ENCODE results near the gene ZMYND8.
"Not testable (repeated sequence)": the region's sequence is repeated elsewhere in the genome, so short reads cannot be mapped to it uniquely, and the experiment has no call there.

ZMYND8 gene

GRCh38 chr20:47262008-47262364, 94.5 kb downstream of the ZMYND8 start:
- WGBS, 2 experiments (ENCODE audit: insufficient coverage in 2 of 2), result 98% methylated on average over 5 to 7 of the region's 8 CpGs
- H3K27ac ChIP-seq (ENCODE audit: low read depth, low read length, severe bottlenecking), result no peak overlapping the region
- H3K9me3 ChIP-seq (ENCODE audit: control insufficient read depth, low read length), result no peaks in the 10 kb centered on the region
- H3K36me3 ChIP-seq (ENCODE audit: control insufficient read depth, insufficient read depth, low read length), result peaks cover 99% of the 10 kb centered on the region
- H3K4me3 ChIP-seq (ENCODE audit: extremely low read depth, insufficient read depth, low read length, poor library complexity, severe bottlenecking), result no peak overlapping the region
- peaks cover 16% of the 10 kb centered on the region for H3K4me1 ChIP-seq (ENCODE audit: control insufficient read depth, insufficient read depth, low read length, poor library complexity, severe bottlenecking)

GRCh38 chr20:47261161-47261774, 95.2 kb downstream of the ZMYND8 start:
- H3K4me3 ChIP-seq (ENCODE audit: extremely low read depth, insufficient read depth, low read length, poor library complexity, severe bottlenecking); H3K9me3 ChIP-seq (ENCODE audit: control insufficient read depth, low read length); H3K27ac ChIP-seq (ENCODE audit: low read depth, low read length, severe bottlenecking): not testable (repeated sequence)
- WGBS, 2 experiments (ENCODE audit: insufficient coverage in 2 of 2), result 83% methylated on average over 1 of the region's 2 CpGs; no CpG with 5 or more reads in 1 of the 2 experiments
- Histone ChIP-seq H3K4me1 (ENCODE audit: control insufficient read depth, insufficient read depth, low read length, poor library complexity, severe bottlenecking) (peaks cover 16% of the 10 kb centered on the region), H3K36me3 (ENCODE audit: control insufficient read depth, insufficient read depth, low read length) (peaks cover 97% of the 10 kb centered on the region)

- WGBS, 2 experiments (ENCODE audit: insufficient coverage in 2 of 2), result 93 to 98% methylated on average over 6 to 7 of the region's 8 CpGs
- H3K36me3 ChIP-seq (ENCODE audit: control insufficient read depth, insufficient read depth, low read length), result peaks cover 95% of the 10 kb centered on the region
- peaks cover 16% of the 10 kb centered on the region for H3K4me1 ChIP-seq (ENCODE audit: control insufficient read depth, insufficient read depth, low read length, poor library complexity, severe bottlenecking)
- not testable (repeated sequence) for H3K4me3 ChIP-seq (ENCODE audit: extremely low read depth, insufficient read depth, low read length, poor library complexity, severe bottlenecking); H3K9me3 ChIP-seq (ENCODE audit: control insufficient read depth, low read length)
- peak overlapping the region; percentile 13 for H3K27ac ChIP-seq (ENCODE audit: low read depth, low read length, severe bottlenecking)
Observed at GRCh38 chr20:47260540-47261126, 95.9 kb downstream of the ZMYND8 start.

DNA sequence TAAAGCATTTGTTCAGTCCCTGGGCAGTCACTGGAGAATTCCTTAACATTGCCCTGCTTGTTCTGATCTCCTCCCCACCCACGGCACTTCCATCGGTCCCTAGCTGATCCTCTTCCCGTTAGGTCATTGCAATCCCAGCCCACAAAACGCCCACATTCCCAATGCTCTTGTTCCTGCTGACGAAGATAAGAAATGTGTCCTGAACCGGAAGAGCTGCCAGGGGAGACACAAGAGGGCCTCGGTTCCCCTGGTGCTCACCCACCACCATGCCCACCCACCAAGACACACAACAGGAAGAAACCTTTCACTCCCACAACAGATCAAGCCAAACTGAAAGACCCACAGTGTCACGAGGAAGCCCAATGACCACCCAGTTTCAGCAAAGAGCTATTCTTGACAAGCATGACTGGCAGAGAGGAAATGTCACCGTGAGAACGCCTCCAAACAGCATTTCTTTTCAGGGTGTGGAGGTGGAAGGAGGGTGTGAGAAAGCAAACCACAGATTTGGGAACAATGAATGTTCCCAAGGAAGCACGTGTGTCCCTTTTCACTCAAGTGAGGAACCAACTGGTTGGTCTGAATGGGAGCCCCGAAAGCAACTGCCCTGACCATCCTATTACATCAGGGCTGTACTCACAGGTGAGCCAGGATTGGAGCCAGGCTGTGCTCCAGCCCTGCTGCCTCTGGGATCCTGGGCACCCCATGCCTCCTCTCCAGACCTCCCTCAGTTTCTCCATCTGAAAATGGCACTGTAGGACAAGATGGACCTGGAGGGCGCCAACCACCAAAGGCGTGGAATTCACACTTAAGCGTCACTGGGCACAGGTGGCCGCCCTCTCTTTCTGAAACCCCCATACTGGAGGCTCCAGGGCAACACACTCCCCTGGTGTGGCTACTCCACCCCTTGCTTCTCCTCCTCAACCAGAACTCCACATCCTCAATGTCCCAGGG, 97.5 kb downstream of the ZMYND8 start:
- 89 to 90% methylated on average over 14 to 15 of the region's 16 CpGs for WGBS, 2 experiments (ENCODE audit: insufficient coverage in 2 of 2)
- Histone ChIP-seq H3K27ac (ENCODE audit: low read depth, low read length, severe bottlenecking) (peak overlapping the region; percentile 81), H3K4me1 (ENCODE audit: control insufficient read depth, insufficient read depth, low read length, poor library complexity, severe bottlenecking) (peaks cover 16% of the 10 kb centered on the region), H3K36me3 (ENCODE audit: control insufficient read depth, insufficient read depth, low read length) (peaks cover 92% of the 10 kb centered on the region), H3K9me3 (ENCODE audit: control insufficient read depth, low read length) (no peaks in the 10 kb centered on the region), H3K4me3 (ENCODE audit: extremely low read depth, insufficient read depth, low read length, poor library complexity, severe bottlenecking) (no peak overlapping the region)

DNA sequence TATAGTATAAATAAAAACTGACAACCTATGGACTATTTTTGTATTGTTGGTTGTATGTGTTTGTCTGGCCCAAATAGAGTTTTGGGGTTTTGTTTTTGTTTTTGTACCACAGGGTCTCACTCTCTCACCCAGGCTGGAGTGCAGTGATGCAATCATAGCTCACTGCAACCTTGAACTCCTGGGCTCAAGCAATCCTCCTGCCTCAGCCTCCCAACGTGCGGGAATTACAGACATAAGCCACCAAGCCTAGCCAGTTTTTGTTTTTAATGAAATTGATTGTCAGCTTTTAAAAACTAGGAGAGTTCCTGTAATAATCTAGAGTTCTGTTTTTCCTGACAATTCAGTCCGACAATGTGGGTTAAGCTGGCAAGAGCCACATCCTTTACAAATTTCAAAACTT, 98.7 kb downstream of the ZMYND8 start:
- Histone ChIP-seq H3K4me3 (ENCODE audit: extremely low read depth, insufficient read depth, low read length, poor library complexity, severe bottlenecking) (no peak overlapping the region), H3K9me3 (ENCODE audit: control insufficient read depth, low read length) (no peaks in the 10 kb centered on the region), H3K4me1 (ENCODE audit: control insufficient read depth, insufficient read depth, low read length, poor library complexity, severe bottlenecking) (peaks cover 16% of the 10 kb centered on the region), H3K27ac (ENCODE audit: low read depth, low read length, severe bottlenecking) (no peak overlapping the region), H3K36me3 (ENCODE audit: control insufficient read depth, insufficient read depth, low read length) (peaks cover 92% of the 10 kb centered on the region)
- no CpG with 5 or more reads among the region's 3 CpGs for WGBS, 2 experiments (ENCODE audit: insufficient coverage in 2 of 2)

DNA sequence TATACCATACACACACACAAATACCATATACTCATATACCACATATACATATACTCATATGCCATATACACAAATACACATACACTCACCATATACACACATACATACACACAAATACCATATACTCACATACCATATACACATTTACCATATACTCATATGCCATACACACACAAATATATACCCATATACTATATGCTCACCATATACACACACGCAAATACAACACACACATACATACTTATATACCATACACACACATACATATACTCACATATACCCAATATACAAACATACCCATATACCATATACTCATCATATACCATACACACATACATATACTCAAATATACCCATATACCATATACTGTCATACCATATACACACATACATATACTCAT, 99.2 kb downstream of the ZMYND8 start:
- WGBS, 2 experiments (ENCODE audit: insufficient coverage in 2 of 2), result 93 to 96% methylated on average over 1 of the region's 1 CpG
- Histone ChIP-seq H3K4me3 (ENCODE audit: extremely low read depth, insufficient read depth, low read length, poor library complexity, severe bottlenecking) (no peak overlapping the region), H3K9me3 (ENCODE audit: control insufficient read depth, low read length) (no peaks in the 10 kb centered on the region), H3K27ac (ENCODE audit: low read depth, low read length, severe bottlenecking) (no peak overlapping the region), H3K4me1 (ENCODE audit: control insufficient read depth, insufficient read depth, low read length, poor library complexity, severe bottlenecking) (peaks cover 16% of the 10 kb centered on the region), H3K36me3 (ENCODE audit: control insufficient read depth, insufficient read depth, low read length) (peaks cover 92% of the 10 kb centered on the region)

DNA sequence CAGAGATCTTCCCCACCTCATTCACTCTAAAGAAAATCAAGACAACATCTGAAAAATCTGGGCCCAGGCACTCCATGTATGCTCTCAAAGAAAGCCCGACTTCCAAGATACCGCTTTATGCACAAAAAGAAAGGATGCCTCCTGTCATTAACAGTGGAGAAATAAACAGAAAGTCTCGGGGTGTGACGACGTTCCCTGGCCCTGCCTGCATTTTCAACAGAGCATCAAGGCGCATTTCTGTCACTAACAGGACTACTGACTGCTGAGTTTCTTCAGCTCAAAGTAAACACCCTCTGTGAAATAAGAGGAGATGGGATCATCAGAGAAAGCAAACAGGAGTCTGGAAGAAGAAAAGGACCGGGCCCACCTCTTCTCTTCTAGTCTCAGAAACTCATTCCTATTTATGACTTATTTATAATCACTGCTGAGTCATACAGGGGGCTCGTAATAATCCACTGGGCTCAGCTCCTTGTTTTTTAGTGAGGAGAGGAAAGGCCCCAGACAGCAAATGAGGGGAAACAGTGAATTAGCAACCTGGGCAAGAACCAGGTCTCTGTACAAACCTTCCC, 99.7 kb downstream of the ZMYND8 start:
- 94 to 96% methylated on average over 6 to 7 of the region's 8 CpGs for WGBS, 2 experiments (ENCODE audit: insufficient coverage in 2 of 2)
- Histone ChIP-seq H3K9me3 (ENCODE audit: control insufficient read depth, low read length) (no peaks in the 10 kb centered on the region), H3K27ac (ENCODE audit: low read depth, low read length, severe bottlenecking) (no peak overlapping the region), H3K4me1 (ENCODE audit: control insufficient read depth, insufficient read depth, low read length, poor library complexity, severe bottlenecking) (peaks cover 16% of the 10 kb centered on the region), H3K36me3 (ENCODE audit: control insufficient read depth, insufficient read depth, low read length) (peaks cover 92% of the 10 kb centered on the region), H3K4me3 (ENCODE audit: extremely low read depth, insufficient read depth, low read length, poor library complexity, severe bottlenecking) (no peak overlapping the region)

- Histone ChIP-seq H3K36me3 (ENCODE audit: control insufficient read depth, insufficient read depth, low read length) (peaks cover 92% of the 10 kb centered on the region), H3K27ac (ENCODE audit: low read depth, low read length, severe bottlenecking) (no peak overlapping the region), H3K4me1 (ENCODE audit: control insufficient read depth, insufficient read depth, low read length, poor library complexity, severe bottlenecking) (peaks cover 4% of the 10 kb centered on the region), H3K4me3 (ENCODE audit: extremely low read depth, insufficient read depth, low read length, poor library complexity, severe bottlenecking) (no peak overlapping the region), H3K9me3 (ENCODE audit: control insufficient read depth, low read length) (no peaks in the 10 kb centered on the region)
- 83 to 99% methylated on average over 6 of the region's 6 CpGs for WGBS, 2 experiments (ENCODE audit: insufficient coverage in 2 of 2)
Observed at GRCh38 chr20:47253872-47254271, 102.6 kb downstream of the ZMYND8 start.

GRCh38 chr20:47252879-47253307, 103.6 kb downstream of the ZMYND8 start:
- 93 to 100% methylated on average over 3 of the region's 3 CpGs for WGBS, 2 experiments (ENCODE audit: insufficient coverage in 2 of 2)
- no peak overlapping the region for H3K27ac ChIP-seq (ENCODE audit: low read depth, low read length, severe bottlenecking)
- peaks cover 92% of the 10 kb centered on the region for H3K36me3 ChIP-seq (ENCODE audit: control insufficient read depth, insufficient read depth, low read length)

GRCh38 chr20:47251154-47252020, 105.1 kb downstream of the ZMYND8 start:
- H3K27ac ChIP-seq (ENCODE audit: low read depth, low read length, severe bottlenecking), result no peak overlapping the region
- no peaks in the 10 kb centered on the region for H3K4me1 ChIP-seq (ENCODE audit: control insufficient read depth, insufficient read depth, low read length, poor library complexity, severe bottlenecking)
- no peaks in the 10 kb centered on the region for H3K9me3 ChIP-seq (ENCODE audit: control insufficient read depth, low read length)
- peaks cover 94% of the 10 kb centered on the region for H3K36me3 ChIP-seq (ENCODE audit: control insufficient read depth, insufficient read depth, low read length)
- WGBS, 2 experiments (ENCODE audit: insufficient coverage in 2 of 2), result 95 to 97% methylated on average over 13 to 14 of the region's 19 CpGs
- no peak overlapping the region for H3K4me3 ChIP-seq (ENCODE audit: extremely low read depth, insufficient read depth, low read length, poor library complexity, severe bottlenecking)

More at GRCh38 chr20:47252879-47253307, 103.6 kb downstream of the ZMYND8 start:
- Histone ChIP-seq H3K4me1 (ENCODE audit: control insufficient read depth, insufficient read depth, low read length, poor library complexity, severe bottlenecking) (peaks cover under 1% of the 10 kb centered on the region), H3K4me3 (ENCODE audit: extremely low read depth, insufficient read depth, low read length, poor library complexity, severe bottlenecking) (no peak overlapping the region), H3K9me3 (ENCODE audit: control insufficient read depth, low read length) (no peaks in the 10 kb centered on the region)
